Lung (tissue), 12 donors: ENCODE measurements around the gene AFDN. TPM values are rescaled to one million over a fixed set of nuclear protein-coding genes. Genes with fewer than 3 reads are reported as not detected.

Source experiments
- ATAC-seq: fragments of 200-7000 bp; cut with Tn5 transposase; one replicate; pipeline ENCODE4 v1.9.1; 2020; ENCODE audit warnings: moderate number of reproducible peaks; ENCODE audit not compliant: insufficient read depth, low FRiP score
- DNase-seq, 3 donors: peaks; one replicate each; pipeline ENCODE4 v3.0.0-alpha.2; 2013 to 2017
- H3K27ac ChIP-seq, 2 donors: one replicate each; pipeline ENCODE4 v1.5.1; 2013; ENCODE audit warnings: mild to moderate bottlenecking in 2 of 2, moderate library complexity in 2 of 2, control low read depth in 1 of 2, inconsistent platforms in 1 of 2, low read depth in 1 of 2, low read length in 1 of 2
- H3K27me3 ChIP-seq, 3 donors: one replicate each; pipeline ENCODE4 v1.5.1; 2013; ENCODE audit warnings: low read length in 2 of 3; ENCODE audit not compliant: control insufficient read depth in 3 of 3, insufficient read depth in 3 of 3
- H3K36me3 ChIP-seq, 4 donors: one replicate each; pipeline ENCODE4 v1.5.1; 2013; ENCODE audit warnings: low read length in 4 of 4, mild to moderate bottlenecking in 1 of 4, moderate library complexity in 1 of 4; ENCODE audit not compliant: control insufficient read depth in 4 of 4, insufficient read depth in 4 of 4
- H3K4me1 ChIP-seq, 5 donors: one replicate each; pipeline ENCODE4 v1.5.1; 2013; ENCODE audit warnings: low read length in 5 of 5, mild to moderate bottlenecking in 2 of 5, moderate library complexity in 1 of 5; ENCODE audit not compliant: control insufficient read depth in 5 of 5, insufficient read depth in 5 of 5
- H3K4me3 ChIP-seq: one replicate; pipeline ENCODE4 v1.5.1; 2013; ENCODE audit warnings: mild to moderate bottlenecking, control low read depth, moderate library complexity
- H3K9ac ChIP-seq, 2 donors: one replicate each; pipeline ENCODE4 v1.5.1; 2013; ENCODE audit warnings: low read length in 2 of 2, control low read depth in 1 of 2; ENCODE audit not compliant: insufficient read depth in 1 of 2
- H3K9me3 ChIP-seq, 4 donors: one replicate each; pipeline ENCODE4 v1.5.1; 2013; ENCODE audit warnings: low read length in 3 of 4, mild to moderate bottlenecking in 1 of 4, moderate library complexity in 1 of 4; ENCODE audit not compliant: control insufficient read depth in 4 of 4, insufficient read depth in 3 of 4
- WGBS, 2 donors: extraction: QIAGEN DNeasy Blood & Tissue Kit; methylation state at CpG; one replicate each; pipeline ENCODE4 v1.1.7; 2013; 5-methylcytosine and 5-hydroxymethylcytosine counted together
- polyA plus RNA-seq, 2 donors: library from polyadenylated mRNA; stranded (reverse); fragments of 200-250 nt; gene quantifications; one replicate each; pipeline ENCODE4 v1.2.1, GENCODE V29; 2013
- total RNA-seq, 2 donors: library from RNA; depleted of rRNA in 1 of 2; stranded (reverse); fragments of >200 nt in 1 of 2; gene quantifications; one replicate each; pipeline ENCODE4 v1.2.1, GENCODE V29; 2014 to 2021
- TF ChIP-seq, protein P1 (sequence below): IDR thresholded peaks from 2 replicates; pipeline ENCODE4 v1.5.1; 2012; ENCODE audit warnings: mild to moderate bottlenecking; ENCODE audit errors: control extremely low read depth, extremely low read depth
- donor health status: control.
- donor health status: control.
- donor health status: Bipolar disorder and iron deficiency.
- donor health status: healthy.
- donor health status: DM: yes; HTN: yes; CAD: no.

The AFDN gene
- total and polyA plus RNA-seq, 4 donors = 47.6 to 407 (median 117) TPM

DNA sequence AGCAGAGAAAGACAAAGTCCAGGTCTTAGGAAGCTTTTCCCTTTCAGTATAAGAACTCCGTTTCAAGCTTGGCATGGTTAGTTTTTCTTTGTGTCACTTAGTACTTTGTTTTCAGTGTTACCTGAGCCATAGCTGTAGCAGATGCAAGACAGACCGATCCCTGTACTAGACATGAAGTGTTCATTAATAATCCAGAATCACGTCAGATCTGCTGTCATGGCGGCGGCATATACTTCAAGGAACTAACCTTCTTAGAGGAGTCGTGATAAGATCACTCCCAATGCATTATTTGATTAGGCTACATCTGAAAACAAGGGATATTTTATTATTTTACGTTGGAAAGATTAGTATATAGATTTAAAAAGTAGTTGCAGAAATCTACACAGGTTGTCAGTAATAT is 83.9 kb downstream of the AFDN start:
- no peak overlapping the region for H3K9ac ChIP-seq
- H3K27ac ChIP-seq = no peak overlapping the region
- no peak for ATAC-seq
- H3K9me3 ChIP-seq = no peaks in the 10 kb centered on the region
- no peak overlapping the region for H3K4me3 ChIP-seq
- no peaks in the 10 kb centered on the region for H3K27me3 ChIP-seq
- DNase-seq = no peak
- H3K36me3 ChIP-seq = peaks cover 9 to 40% (median 24%) of the 10 kb centered on the region in 4 donors
- TF ChIP-seq, protein P1, sequence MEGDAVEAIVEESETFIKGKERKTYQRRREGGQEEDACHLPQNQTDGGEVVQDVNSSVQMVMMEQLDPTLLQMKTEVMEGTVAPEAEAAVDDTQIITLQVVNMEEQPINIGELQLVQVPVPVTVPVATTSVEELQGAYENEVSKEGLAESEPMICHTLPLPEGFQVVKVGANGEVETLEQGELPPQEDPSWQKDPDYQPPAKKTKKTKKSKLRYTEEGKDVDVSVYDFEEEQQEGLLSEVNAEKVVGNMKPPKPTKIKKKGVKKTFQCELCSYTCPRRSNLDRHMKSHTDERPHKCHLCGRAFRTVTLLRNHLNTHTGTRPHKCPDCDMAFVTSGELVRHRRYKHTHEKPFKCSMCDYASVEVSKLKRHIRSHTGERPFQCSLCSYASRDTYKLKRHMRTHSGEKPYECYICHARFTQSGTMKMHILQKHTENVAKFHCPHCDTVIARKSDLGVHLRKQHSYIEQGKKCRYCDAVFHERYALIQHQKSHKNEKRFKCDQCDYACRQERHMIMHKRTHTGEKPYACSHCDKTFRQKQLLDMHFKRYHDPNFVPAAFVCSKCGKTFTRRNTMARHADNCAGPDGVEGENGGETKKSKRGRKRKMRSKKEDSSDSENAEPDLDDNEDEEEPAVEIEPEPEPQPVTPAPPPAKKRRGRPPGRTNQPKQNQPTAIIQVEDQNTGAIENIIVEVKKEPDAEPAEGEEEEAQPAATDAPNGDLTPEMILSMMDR = no peak
- peaks cover 0 to 14% (median 0%) of the 10 kb centered on the region in 5 donors for H3K4me1 ChIP-seq
- WGBS, 2 donors = 89 to 92% methylated on average over 7 of the region's 7 CpGs

- TF ChIP-seq, protein P1 = no peak
- 71 to 72% methylated on average over 2 of the region's 2 CpGs for WGBS, 2 donors
Measured at GRCh38 chr6:167912494-167912893, 85.8 kb downstream of the AFDN start.

DNA sequence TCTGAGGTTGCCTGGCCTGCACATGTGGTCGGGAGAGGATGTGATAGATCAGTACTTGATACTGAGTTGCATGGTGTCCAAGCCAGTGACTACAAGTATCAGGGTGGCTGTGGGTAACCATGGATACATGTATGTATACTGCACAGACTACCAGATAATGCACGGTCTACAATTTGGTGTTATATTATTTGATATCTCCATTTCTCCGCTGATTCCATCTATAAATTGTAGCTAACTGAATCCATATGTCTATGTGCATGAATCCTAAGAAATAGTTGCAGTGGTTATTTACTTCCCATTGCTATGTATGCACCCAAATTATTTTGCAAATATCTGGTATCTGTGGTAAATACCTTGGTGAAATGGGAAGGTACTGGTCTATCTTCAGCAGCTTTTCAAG is 87.0 kb downstream of the AFDN start:
- no peak overlapping the region for H3K27ac ChIP-seq
- H3K36me3 ChIP-seq = peaks cover 17 to 61% (median 33%) of the 10 kb centered on the region in 4 donors
- ATAC-seq = no peak
- TF ChIP-seq, protein P1 = no peak
- H3K9ac ChIP-seq = no peak overlapping the region
- H3K9me3 ChIP-seq = no peaks in the 10 kb centered on the region
- peak in 2 of 3 donors; percentile 22 to 24 for DNase-seq
- peaks cover 0 to 10% (median 0%) of the 10 kb centered on the region in 5 donors for H3K4me1 ChIP-seq
- H3K27me3 ChIP-seq = no peaks in the 10 kb centered on the region
- H3K4me3 ChIP-seq = no peak overlapping the region
- WGBS, 2 donors = 89 to 93% methylated on average over 3 of the region's 3 CpGs

More at GRCh38 chr6:167912494-167912893, 85.8 kb downstream of the AFDN start:
- DNase-seq = no peak
- H3K27me3 ChIP-seq = no peaks in the 10 kb centered on the region
- H3K36me3 ChIP-seq = peaks cover 12 to 53% (median 32%) of the 10 kb centered on the region in 4 donors
- H3K9ac ChIP-seq = no peak overlapping the region
- ATAC-seq = no peak
- no peak overlapping the region for H3K4me3 ChIP-seq
- no peaks in the 10 kb centered on the region for H3K9me3 ChIP-seq
- H3K27ac ChIP-seq = no peak overlapping the region
- H3K4me1 ChIP-seq = peaks cover 0 to 10% (median 0%) of the 10 kb centered on the region in 5 donors

GRCh38 chr6:167915139-167915538 is 88.4 kb downstream of the AFDN start:
- Histone ChIP-seq H3K36me3 (peaks cover 27 to 75% (median 41%) of the 10 kb centered on the region in 4 donors), H3K9ac (no peak overlapping the region), H3K4me3 (no peak overlapping the region), H3K9me3 (no peaks in the 10 kb centered on the region), H3K4me1 (peaks cover 0 to 8% (median 0%) of the 10 kb centered on the region in 5 donors), H3K27ac (no peak overlapping the region), H3K27me3 (no peaks in the 10 kb centered on the region)
- TF ChIP-seq, protein P1 = no peak
- ATAC-seq = no peak
- WGBS, 2 donors = 97% methylated on average over 10 of the region's 10 CpGs
- DNase-seq = no peak
